ENCODE measurements around the gene PRR5.
"Not testable (repeated sequence)": the region's sequence is repeated elsewhere in the genome, so short reads cannot be mapped to it uniquely, and the experiment has no call there.

PRR5 gene, protein sequence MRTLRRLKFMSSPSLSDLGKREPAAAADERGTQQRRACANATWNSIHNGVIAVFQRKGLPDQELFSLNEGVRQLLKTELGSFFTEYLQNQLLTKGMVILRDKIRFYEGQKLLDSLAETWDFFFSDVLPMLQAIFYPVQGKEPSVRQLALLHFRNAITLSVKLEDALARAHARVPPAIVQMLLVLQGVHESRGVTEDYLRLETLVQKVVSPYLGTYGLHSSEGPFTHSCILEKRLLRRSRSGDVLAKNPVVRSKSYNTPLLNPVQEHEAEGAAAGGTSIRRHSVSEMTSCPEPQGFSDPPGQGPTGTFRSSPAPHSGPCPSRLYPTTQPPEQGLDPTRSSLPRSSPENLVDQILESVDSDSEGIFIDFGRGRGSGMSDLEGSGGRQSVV

DNA sequence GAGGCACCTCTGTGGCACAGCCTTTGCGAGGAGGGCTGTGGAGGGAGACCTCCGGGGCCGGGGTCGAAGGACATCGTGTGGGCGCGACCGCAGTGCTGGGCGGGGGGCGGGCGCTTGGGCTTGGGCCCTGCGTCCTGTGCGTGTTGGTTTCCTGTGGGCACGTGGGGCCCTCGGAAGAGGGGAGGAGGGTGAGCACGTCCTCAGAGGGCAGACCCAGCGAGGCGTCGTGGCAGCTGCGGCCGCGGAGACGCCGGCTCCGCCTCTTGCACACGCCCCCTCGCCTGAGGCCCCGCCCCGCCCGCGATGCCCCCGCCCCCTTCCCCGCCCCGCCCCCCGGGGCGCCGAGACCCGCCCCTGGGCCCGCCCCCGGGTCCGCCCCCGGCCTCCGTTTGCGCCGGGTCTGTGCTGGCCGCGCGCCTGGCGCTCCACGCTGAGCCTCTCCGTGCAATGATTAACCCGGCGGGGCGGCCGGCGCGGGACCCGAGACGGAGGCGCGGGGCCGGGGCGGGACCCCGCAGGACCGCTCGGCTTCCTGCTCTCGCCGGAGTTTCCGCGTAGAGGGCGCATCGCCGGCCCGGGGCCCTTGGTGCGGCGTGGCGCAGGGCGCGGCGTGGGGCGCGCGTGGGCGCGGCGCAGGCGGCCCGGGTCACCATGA, at the start of gene PRR5:
Gene PRR5, plus strand, starts transcription at position 381 of the 655 bp plus-strand sequence. Its CDS starts 271 bp downstream, at position 652.
- peak; percentile 81 for DNase-seq

DNA sequence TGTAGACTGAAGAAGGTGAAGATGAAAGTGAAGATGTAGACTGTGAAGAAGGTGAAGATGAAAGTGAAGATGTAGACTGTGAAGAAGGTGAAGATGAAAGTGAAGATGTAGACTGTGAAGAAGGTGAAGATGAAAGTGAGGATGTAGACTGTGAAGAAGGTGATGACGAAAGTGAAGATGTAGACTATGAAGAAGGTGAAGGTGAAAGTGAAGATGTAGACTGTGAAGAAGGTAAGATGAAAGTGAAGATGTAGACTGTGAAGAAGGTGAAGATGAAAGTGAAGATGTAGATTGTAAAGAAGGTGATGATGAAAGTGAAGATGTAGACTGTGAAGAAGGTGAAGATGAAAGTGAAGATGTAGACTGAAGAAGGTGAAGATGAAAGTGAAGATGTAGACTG, 49.1 kb upstream of the PRR5 start:
- DNase-seq = not testable (repeated sequence)

DNA sequence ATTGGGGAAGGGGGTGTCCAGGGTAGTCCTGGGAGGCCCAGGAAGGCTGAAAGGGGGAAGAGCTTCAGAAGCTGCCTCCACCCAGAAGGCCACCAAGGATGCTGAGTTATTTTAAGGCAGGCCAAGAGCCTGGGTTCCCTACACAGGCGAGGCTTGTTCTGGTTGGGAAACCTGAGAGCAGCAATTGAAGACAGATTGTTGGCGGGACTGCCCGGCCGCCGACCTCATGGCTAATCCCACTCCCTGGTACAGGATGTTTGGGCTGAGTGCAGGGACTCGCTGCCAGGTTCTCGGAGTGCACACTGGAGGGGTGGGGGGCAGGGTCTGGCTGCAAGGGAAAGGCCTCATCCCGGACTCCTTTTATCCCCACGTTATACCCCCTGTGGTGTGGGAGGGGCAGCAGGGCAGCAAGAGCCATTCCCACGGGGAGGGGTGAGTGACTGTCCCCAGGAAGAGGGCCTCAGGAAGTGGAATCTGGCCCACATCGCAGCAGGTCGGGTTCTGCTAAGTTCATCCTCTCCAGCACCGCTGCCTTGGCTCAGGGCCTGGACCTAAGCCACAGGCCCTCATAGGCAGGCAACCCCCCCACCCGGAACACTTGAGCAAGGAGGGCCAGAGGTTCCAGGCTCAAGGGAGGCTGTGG, 43.6 kb upstream of the PRR5 start:
- no peak for DNase-seq

DNA sequence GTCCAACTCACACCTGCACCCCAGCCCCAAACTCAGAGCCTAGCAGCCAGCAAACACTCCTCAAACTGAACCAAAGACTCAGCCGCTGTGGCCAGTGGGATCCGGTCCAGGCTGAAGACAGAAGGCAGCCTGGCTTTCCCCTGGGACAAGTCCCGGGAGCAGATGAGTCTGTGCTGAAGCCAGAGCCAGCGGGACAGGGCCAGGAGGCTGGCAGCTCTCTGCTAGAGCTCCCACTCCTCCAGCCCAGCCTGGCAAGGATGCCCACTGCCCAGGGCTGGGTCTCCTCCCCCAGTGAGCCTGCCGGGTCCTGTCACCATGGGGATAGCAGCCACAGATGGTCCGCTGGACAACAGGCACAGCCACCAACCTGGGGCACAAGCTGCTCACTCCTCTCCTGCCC, 42.9 kb upstream of the PRR5 start:
- DNase-seq = no peak

DNA sequence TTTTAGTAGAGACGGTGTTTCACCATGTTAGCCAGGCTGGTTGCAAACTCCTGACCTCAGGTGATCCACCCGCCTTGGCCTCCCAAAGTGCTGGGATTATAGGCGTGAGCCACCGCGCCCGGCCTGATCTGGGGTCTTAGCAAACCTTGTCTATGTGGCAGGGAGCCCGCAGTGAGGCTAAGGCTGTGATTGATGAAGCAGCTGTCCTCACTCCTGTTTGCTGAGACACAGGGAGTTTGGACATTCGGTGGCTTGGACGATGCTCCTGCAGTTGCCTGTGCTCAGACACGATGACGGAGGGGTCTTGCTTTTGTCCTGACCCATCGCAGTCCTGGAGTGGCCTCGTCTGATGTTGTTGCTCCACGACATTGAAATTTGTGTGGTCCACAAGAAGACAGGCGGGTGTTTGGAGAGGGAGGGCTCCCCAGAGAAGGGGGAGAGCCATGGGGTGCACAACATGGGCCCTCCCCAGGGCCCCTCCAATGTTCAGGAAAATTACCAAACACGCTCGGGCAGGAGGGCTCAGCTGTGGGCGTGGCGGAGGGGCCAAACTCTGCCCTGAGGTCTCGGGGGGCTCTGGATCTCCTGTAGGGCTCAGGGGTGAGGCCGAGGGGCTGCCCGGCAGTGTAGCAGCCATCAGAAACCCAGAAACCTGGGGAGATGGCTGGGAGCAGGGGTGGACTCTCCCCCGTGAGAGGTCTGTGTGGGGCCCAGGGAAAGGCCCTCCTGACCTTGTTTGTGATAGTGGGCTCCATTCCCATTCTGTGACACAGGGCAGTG, 41.8 kb upstream of the PRR5 start:
- no peak for DNase-seq

DNA sequence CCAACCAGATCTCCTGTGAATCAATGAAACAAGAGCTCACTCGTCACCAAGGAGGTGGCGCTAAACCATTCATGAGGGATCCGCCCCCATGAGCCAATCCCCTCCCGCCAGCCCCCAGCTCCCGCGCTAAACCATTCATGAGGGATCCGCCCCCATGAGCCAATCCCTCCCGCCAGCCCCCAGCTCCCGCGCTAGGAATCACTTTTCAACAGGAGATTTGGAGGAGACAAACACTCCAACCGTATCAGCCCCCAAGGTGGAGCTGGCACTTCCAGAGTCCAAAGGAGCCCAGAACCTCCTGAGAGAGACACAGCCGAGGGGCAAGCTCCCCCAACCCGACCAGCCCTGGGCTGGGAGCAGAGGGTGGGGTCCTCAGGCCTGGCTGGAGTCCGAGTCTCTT, 40.9 kb upstream of the PRR5 start:
- no peak for DNase-seq

DNA sequence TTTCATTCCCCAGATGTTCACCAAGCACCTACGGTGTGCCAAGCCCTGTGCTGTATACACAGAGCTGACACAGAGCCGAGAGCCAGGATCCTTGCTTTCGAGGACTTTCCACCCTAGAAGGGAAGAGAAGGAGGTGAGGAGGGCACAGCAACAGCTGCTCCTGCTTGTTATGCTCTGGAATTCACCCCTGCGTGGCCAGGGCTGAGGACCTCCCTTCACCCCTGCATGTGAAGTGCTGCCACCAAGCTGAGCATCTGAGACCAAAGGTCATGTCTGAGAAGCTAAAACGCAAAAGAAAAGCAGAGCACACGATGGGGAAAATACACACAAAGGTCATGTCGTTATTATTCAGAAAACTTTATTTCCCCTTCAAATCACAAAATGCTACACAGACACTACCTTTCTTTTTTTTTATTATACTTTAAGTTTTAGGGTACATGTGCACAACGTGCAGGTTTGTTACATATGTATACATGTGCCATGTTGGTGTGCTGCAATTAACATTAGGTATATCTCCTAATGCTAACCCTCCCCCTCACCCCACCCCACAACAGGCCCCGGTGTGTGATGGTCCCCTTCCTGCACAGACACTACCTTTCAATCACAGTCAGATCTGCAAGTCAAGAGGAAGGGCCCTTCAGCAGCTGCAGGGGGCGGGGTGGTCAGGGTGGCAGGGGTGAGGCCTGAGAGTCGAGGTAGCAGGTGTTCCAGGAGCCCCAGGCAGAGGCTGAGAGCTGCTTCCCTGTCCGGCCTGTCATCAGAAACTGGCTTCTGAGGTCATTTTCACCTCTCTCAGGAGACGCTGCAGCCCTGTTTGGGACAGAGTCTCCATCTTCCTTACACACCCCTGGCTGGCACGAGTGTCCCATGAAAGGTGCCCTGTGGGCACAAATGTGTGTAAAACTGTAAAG, 40.1 kb upstream of the PRR5 start:
- no peak for DNase-seq

DNA sequence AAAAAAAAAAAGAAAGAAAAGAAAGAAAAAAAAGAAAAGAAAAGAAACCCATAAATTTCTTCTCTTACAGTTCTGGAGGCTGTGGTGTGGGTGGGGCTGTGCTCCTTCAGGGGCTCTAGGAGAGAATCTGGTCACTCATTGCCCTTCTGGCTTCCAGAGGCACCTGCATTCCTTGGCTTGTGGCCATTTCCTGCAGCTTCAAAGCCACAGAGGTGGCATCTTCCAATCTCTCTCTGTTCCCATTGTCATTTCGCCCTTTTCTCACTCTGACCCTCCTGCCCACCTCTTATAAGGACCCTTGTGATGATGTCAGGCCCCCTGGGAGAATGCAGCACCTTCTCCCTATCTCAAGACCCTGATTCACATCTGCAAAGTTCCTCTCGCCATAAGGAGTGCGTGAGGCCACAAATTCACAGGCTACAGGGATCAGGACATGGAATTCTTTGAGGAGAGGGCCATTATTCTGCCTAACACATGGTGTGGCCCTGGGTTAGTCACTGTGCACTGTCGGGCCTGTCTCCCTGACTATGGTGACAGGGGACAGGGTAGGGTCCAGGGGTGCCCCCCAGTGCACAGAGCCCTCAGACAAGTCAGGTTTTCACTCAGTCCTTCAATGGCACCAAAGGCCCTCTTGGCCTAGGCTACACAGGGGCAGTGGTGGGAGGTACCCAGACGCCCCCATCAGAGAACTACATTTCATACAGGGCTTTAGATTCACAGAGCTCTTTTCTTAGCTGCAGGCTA, 38.6 kb upstream of the PRR5 start:
- DNase-seq = no peak

DNA sequence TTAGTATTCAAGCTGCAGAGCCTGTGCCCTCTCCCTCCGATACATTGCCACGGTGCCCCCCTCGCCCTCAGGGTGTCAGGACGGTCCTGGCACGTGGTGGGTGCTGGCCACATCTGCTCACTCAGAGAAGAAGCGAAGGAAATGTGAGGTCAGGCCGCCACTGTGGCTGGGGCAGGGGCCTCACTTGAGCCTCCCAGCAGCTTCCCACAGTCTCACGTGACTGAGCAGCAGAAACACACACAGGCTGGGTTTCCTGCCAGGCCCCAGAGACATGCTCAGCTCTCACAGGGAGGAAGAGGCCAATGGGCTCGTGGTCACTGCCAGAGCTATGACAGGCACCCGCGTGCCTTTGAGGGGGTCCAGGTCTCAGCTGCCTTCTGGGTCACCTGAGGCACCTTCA, 37.9 kb upstream of the PRR5 start:
- peak; percentile 48 for DNase-seq

DNA sequence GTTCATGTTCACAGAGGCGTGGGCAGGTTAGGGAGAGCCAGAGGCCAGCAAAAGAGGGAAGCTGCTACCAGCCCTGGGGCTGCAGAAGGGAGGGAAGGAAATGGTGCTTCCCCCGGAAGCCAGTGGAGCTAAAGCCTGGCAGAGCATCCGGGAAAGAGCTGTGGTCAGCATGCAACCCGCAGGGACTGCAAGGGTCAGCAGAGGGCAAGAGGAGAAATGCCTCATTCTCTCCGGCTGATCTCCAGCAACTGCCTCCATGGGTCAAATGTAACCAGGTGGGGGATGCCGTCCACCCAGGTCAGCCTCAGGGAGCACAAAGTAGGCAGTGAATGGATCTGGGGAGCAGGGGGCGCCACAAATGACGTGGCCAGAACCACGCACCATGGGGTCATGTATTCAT, 36.9 kb upstream of the PRR5 start:
- DNase-seq = no peak

DNA sequence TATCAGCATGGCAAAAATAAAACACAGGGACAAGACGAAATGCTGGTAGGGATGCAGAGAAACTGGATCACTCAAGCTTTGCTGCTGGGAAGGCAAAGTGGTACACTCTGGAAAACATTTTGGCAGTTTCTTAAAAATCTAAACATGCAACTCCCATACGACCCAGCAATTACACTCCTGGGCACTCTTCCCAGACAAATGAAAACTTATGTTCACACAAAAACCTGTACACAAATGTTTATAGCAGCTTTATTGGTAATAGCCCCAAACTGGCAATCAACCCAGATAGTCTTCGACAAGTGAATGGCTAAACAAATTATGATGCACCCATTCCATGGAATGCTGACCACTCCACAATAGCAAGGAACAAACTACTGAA, 35.8 kb upstream of the PRR5 start:
- no peak for DNase-seq

DNA sequence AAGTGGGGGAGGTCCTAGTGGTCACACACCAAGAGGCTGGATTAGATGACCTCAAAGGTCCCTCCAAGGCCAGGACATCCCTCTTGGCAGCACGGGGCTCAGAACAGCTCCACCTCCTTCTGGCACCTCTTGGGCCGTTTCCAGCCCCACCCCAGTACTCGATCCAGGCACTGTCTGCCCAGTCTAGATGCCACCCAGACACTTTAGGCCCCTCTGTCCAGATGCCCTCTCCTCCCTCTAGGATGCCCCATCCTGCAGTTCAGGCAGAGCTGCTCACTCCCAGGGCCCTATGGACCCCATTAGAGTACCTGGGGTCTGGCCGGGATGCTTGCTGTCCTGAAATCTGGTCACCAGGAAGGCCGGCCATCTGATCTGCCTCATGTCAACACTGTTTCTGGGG, 34.7 kb upstream of the PRR5 start:
- no peak for DNase-seq

DNA sequence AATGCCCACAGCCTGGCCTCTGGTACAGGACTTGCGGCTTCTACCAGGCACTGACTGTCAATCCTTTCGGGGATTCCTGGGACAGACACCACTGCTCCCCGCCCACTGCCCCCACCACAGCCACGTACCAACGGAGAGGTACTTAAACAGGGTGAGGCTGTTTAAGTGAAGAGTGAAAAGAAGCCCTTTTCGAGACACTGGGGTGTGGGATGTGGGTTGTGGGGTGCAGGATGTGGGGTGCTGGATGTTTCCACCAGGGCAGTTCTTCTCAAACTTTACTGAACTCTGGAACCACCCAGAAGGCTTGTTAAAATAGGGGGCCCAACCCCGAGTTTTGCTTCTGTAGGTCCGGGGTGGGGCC, 34.2 kb upstream of the PRR5 start:
- DNase-seq = peak; percentile 65

DNA sequence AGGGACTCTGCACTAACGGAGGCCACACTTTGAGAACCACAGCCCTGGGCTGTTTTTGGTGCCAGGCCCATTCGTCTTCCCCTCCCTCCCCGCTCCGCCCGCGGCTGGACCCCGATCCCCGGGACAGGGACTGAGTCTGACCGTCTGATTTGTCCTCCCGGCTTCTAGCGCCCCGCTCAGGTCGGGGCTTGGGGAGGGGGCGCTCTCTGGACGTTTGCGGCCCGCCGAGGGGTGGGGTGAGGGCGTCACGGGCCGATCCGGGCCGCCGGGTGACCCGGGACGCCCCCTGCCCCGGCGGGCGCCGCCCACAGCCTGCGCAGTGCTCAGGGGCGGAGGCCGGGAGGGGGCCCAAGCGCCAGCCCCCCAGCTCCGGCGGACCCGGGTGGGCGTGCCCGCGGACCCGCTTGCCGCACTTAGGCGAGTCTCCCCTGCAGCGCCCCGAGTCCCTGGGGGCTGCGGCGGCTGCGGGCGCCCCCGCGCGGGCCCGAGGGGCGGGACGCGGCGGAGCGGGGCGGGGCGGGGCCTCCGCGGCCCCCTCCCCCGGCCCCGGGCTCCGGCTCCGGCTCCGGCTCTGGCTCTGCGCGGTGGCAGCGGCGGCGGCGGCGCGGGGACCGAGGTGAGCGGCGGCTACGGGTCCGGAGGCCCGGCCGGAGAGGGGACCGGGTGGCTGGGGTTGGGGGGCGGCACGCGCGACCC, 33.7 kb upstream of the PRR5 start:
- DNase-seq = peak; percentile 48

DNA sequence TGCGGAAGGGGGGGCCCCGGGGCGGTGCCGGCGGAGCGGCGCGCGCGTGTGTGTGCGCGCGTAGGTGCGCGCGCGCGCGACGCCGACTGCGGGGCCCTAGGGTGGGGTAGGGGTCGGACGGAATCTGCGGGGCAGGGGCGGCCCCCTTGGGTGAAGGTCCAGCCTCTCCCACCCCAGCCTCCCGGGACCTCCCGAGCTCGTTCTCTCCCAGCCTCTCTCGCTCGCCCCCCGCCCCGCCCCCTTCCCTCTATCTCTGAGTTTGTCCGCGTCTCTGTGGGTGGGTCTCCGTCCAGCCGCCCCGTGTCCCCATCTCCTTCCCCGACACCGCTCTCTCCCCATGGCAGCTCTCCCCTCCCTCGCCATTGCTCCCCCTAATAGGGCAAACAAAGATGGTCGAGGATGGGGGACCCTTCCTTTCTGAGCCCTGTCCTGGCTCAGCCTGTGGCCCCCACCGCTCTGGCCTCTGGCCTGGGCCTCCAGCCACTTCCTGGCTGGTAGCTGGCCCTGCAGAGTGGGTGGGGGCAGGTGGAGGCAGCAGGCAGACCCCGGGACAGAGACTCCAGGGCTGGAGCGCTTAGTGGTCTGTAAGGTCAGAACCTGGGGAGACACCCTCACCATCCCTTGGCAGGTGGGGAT, 33.0 kb upstream of the PRR5 start:
- no peak for DNase-seq

DNA sequence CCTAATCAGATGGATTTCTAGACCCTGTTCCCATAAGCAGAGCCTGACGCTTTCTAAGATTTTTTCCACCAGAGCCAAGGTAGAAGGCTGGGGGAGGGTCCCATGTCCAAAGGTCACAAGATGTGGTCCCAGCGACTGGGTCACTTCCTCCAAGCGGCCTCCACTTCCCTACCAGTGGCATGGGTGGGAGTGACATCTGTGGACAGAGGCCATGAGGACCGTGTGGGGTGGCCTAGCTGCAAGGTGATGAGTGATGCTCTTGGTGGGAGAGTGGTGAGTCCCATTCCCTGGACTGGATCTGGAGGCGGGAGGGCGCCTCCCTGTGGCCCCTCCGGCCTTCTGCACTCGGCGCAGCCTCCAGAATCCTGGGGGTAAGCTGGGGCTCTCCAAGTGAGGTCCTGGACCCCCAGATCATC, 32.4 kb upstream of the PRR5 start:
- no peak for DNase-seq

DNA sequence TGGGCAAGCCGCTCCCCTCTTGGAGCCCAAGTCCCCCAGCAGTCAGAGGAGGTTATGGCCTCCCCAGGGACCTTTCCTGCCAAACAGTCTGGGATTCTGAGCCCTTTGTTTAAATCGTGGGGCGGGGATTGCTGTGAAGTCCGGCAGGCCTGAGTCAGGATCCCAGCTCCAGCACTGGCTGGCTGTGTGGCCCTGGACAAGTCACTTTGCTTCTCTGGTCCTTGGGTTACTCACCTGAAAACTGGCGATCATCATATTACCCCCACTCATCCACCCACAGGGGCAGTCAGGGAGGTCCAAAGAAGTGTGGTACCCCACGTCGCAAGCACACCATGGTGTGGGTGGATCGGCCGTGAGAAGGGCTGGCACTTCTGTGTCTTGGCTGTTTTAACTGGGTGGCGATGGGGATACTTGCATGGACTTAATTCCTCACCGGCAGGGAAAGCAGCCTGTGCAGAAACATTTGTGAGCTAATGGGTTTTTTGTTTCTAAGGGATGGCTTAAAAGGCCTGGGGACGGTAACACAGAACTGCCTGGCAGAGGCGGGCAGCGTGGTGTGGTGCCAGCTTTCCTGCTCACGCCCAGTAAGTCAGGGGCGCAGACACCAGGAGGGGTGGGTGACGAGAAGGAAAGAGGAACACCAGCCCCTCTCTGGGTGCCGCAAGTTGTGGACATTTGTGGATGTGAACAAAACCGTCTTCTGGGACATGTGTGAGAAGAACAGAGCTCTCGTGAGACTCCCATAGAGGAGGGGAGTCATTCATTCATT, 31.6 kb upstream of the PRR5 start:
- no peak for DNase-seq

DNA sequence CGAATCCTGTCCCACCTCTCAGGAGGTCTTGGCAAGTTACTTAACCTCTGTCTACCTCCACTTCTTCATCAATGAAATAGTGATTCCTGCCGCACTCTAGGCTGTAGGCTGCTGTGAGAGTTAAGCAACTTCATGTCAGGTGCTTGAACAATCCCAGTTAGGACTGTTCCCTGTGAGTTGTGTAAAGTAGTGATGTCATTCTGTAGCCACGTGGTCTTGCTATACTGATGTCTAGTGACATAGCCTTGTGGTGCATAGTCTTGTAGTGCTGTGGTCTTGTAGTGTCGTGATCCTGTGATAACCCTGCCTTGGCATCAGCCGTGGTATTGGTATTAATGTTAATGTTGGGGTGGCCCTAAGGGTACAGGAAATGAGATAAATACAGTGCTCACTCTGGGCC, 30.3 kb upstream of the PRR5 start:
- no peak for DNase-seq

DNA sequence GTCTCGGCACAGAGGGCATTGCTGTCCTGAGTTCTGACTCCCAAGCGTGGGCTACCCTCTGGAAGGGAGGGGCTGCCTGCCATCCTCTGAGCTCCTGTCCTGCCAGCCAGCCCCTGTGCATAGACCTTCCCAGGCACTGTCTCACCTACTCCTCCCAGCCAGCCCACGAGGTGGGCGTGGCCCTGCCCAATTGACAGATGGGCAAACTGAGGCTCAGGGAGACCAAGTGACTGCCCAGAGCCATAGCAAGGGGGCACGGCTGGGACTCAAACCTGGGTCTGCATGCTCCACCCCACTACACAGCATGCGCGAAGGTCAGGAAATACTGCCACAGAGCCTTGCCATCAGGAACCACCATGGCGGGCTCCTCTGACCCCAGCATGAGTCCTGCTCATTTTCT, 29.4 kb upstream of the PRR5 start:
- no peak for DNase-seq

DNA sequence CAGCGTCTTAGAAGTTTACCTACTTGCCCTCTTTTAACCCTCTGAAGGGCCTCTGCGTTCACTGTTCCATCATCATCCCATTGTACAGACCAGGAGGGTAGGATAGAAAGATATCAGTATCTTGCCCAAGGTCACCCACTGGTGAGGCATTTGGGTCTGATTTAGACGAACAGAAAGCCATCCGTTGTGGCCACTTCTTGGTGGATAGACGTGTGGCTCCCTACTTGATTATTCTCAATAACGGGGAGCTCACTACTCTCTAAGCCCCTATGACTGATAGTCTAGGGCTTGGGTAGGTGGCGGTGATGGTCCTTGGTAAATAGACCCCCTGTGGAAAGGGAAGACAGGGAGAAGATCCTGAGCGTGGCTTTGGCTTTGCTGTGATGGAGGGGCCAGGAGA, 28.6 kb upstream of the PRR5 start:
- no peak for DNase-seq

Measured in activated naive CD4-positive, alpha-beta T cell treated with Interleukin-2 at 50 U/mL for 16 hours (primary cell).